Vagina (tissue), 2 donors: Measurements from ENCODE around the gene PRDM7.
A peak's percentile ranks its signal among the peaks of the same experiment; 100 is the strongest.

Source experiments
- CTCF ChIP-seq, 3 experiments: fragments of 450-650 bp in 2 of 3; fragments of 200-600 bp in 1 of 3; sonication (generic) in 1 of 3; IDR thresholded peaks; one replicate each; pipeline ENCODE4 v1.5.1; 2017 to 2019; ENCODE audit warnings: antibody characterized with exemption in 3 of 3, mild to moderate bottlenecking in 2 of 3, moderate library complexity in 2 of 3
- POLR2A ChIP-seq, 2 donors: fragments of 450-650 bp; IDR thresholded peaks; one replicate each; pipeline ENCODE4 v1.6.1; 2017; ENCODE audit warnings: antibody characterized with exemption in 2 of 2, mild to moderate bottlenecking in 2 of 2, moderate library complexity in 2 of 2
- POLR2AphosphoS5 ChIP-seq, 2 donors: sonication (generic); formaldehyde crosslinking; IDR thresholded peaks; one replicate each; pipeline ENCODE4 v1.9.0; 2017; ENCODE audit warnings: antibody characterized with exemption in 2 of 2, mild to moderate bottlenecking in 2 of 2, low read depth in 1 of 2; ENCODE audit not compliant: insufficient read depth in 1 of 2

- TF ChIP-seq CTCF (IDR thresholded peaks at IDR 0.05) (no peak), POLR2AphosphoS5 (IDR thresholded peaks at IDR 0.05; ENCODE audit: insufficient read depth in 1 of 2, low read depth in 1 of 2) (peak; percentile 46 to 82), POLR2A (IDR thresholded peaks at IDR 0.05) (no peak)
Measured at GRCh38 chr16:90077240-90077756, at the start of gene PRDM7.
